HEK293 (cell line): ENCODE measurements around the gene RPS6KB2.

Source experiments
- CTCF ChIA-PET: fragments of 350-600 bp; formaldehyde crosslinking; extraction: SDS; loops from one replicate; lab custom pipeline; 2021; ENCODE audit warnings: antibody characterized with exemption; lab: Yijun Ruan, JAX
- POLR2A ChIA-PET: fragments of 300-600 bp; formaldehyde crosslinking; extraction: SDS; loops from one replicate; lab custom pipeline; 2020; ENCODE audit warnings: antibody characterized with exemption, inconsistent platforms; lab: Yijun Ruan, JAX
- H3K27ac ChIP-seq: fragments of 200-500 bp; sonication (Bioruptor generic); 2 replicates; pipeline ENCODE4 v1.5.1; 2014; ENCODE audit warnings: low read depth, low read length, control low read depth, inconsistent platforms; ENCODE audit errors: extremely low read depth
- H3K36me3 ChIP-seq, 2 experiments: fragments of 200-500 bp in 1 of 2; sonication (Bioruptor generic) in 1 of 2; 1 replicate in 1 of 2; 2 replicates in 1 of 2; pipeline ENCODE4 v1.5.1; 2014 to 2017; ENCODE audit warnings: inconsistent platforms in 2 of 2, low read length in 2 of 2; ENCODE audit not compliant: control insufficient read depth in 2 of 2, insufficient read depth in 1 of 2
- H3K4me1 ChIP-seq: fragments of 200-500 bp; sonication (Bioruptor generic); 2 replicates; pipeline ENCODE4 v1.5.1; 2014; ENCODE audit warnings: mild to moderate bottlenecking, low read length, inconsistent platforms; ENCODE audit not compliant: control insufficient read depth, insufficient read depth
- H3K4me3 ChIP-seq: 2 replicates; pipeline ENCODE4 v1.5.1; 2011; ENCODE audit warnings: low read depth, mild to moderate bottlenecking, control low read depth, low read length, moderate library complexity
- H3K9me3 ChIP-seq: fragments of 200-500 bp; sonication (Bioruptor generic); 2 replicates; pipeline ENCODE4 v1.5.1; 2014; ENCODE audit warnings: low read depth, low read length, inconsistent platforms; ENCODE audit not compliant: control insufficient read depth, insufficient read depth
- GLIS1 ChIP-seq: fragments of 450-650 bp; formaldehyde crosslinking; IDR thresholded peaks from 2 replicates; pipeline ENCODE4 v1.5.1; 2016; ENCODE audit warnings: missing biosample characterization, missing genetic modification characterization
- SCRT1 ChIP-seq: fragments of 450-650 bp; formaldehyde crosslinking; IDR thresholded peaks from 2 replicates; pipeline ENCODE4 v1.5.1; 2016; ENCODE audit warnings: missing biosample characterization, missing genetic modification characterization, borderline replicate concordance
- ZBTB1 ChIP-seq: fragments of 450-650 bp; formaldehyde crosslinking; IDR thresholded peaks from 2 replicates; pipeline ENCODE4 v1.5.1; 2016; ENCODE audit warnings: missing biosample characterization, missing genetic modification characterization
- ZBTB8A ChIP-seq: fragments of 450-650 bp; formaldehyde crosslinking; IDR thresholded peaks from 2 replicates; pipeline ENCODE4 v1.5.1; 2016; ENCODE audit warnings: missing biosample characterization, missing genetic modification characterization
- ZFP69B ChIP-seq: fragments of 450-650 bp; formaldehyde crosslinking; IDR thresholded peaks from 2 replicates; pipeline ENCODE4 v1.5.1; 2016; ENCODE audit warnings: missing biosample characterization, missing genetic modification characterization
- ZNF324 ChIP-seq: fragments of 450-650 bp; formaldehyde crosslinking; IDR thresholded peaks from 2 replicates; pipeline ENCODE4 v1.5.1; 2016; ENCODE audit warnings: missing biosample characterization, missing genetic modification characterization
- ZNF362 ChIP-seq: fragments of 450-650 bp; formaldehyde crosslinking; IDR thresholded peaks from 2 replicates; pipeline ENCODE4 v1.5.1; 2016; ENCODE audit warnings: missing biosample characterization, missing genetic modification characterization
- ZNF37A ChIP-seq: fragments of 450-650 bp; IDR thresholded peaks from 2 replicates; pipeline ENCODE4 v1.5.1; 2018; ENCODE audit warnings: missing biosample characterization, missing genetic modification characterization
- ZNF391 ChIP-seq: fragments of 450-650 bp; formaldehyde crosslinking; IDR thresholded peaks from 2 replicates; pipeline ENCODE4 v1.5.1; 2016; ENCODE audit warnings: low read depth, missing biosample characterization, missing genetic modification characterization, borderline replicate concordance
- ZNF423 ChIP-seq: fragments of 450-650 bp; formaldehyde crosslinking; IDR thresholded peaks from 2 replicates; pipeline ENCODE4 v1.5.1; 2016; ENCODE audit warnings: missing biosample characterization, missing genetic modification characterization
- ZNF426 ChIP-seq: fragments of 450-650 bp; formaldehyde crosslinking; IDR thresholded peaks from 2 replicates; pipeline ENCODE4 v1.5.1; 2017; ENCODE audit warnings: missing biosample characterization, missing genetic modification characterization, mild to moderate bottlenecking, inconsistent platforms, moderate library complexity
- ZNF510 ChIP-seq: fragments of 450-650 bp; formaldehyde crosslinking; IDR thresholded peaks from 2 replicates; pipeline ENCODE4 v1.5.1; 2018; ENCODE audit warnings: mild to moderate bottlenecking, missing genetic modification characterization, missing biosample characterization; ENCODE audit not compliant: insufficient replicate concordance
- ZNF76 ChIP-seq: fragments of 450-650 bp; formaldehyde crosslinking; IDR thresholded peaks from 2 replicates; pipeline ENCODE4; 2016; ENCODE audit warnings: low read depth, missing biosample characterization, missing genetic modification characterization, borderline replicate concordance
- ZNF768 ChIP-seq: fragments of 450-650 bp; formaldehyde crosslinking; IDR thresholded peaks from 2 replicates; pipeline ENCODE4 v1.5.1; 2018; ENCODE audit warnings: missing biosample characterization, mild to moderate bottlenecking, missing genetic modification characterization
- ZNF777 ChIP-seq: fragments of 450-650 bp; formaldehyde crosslinking; IDR thresholded peaks from 2 replicates; pipeline ENCODE4 v1.5.1; 2017; ENCODE audit warnings: missing biosample characterization, missing genetic modification characterization, borderline replicate concordance
- ZNF785 ChIP-seq: fragments of 450-650 bp; formaldehyde crosslinking; IDR thresholded peaks from 2 replicates; pipeline ENCODE4 v1.5.1; 2016; ENCODE audit warnings: missing biosample characterization, missing genetic modification characterization
- ZNF792 ChIP-seq: fragments of 450-650 bp; formaldehyde crosslinking; IDR thresholded peaks from 2 replicates; pipeline ENCODE4 v1.5.1; 2016; ENCODE audit warnings: missing biosample characterization, missing genetic modification characterization
- TF ChIP-seq, protein P1 (sequence below): fragments of 450-650 bp; formaldehyde crosslinking; IDR thresholded peaks from 2 replicates; pipeline ENCODE4 v1.5.1; 2017; ENCODE audit warnings: missing biosample characterization, missing genetic modification characterization
- TF ChIP-seq, protein P2 (sequence below): sonication (generic); formaldehyde crosslinking; IDR thresholded peaks from 2 replicates; pipeline ENCODE4 v1.8.1; 2022; ENCODE audit warnings: mild to moderate bottlenecking, moderate library complexity, missing genetic modification reagents
- TF ChIP-seq, protein P3 (sequence below): fragments of 450-650 bp; formaldehyde crosslinking; IDR thresholded peaks from 2 replicates; pipeline ENCODE4 v1.5.1; 2017; ENCODE audit warnings: missing biosample characterization, missing genetic modification characterization
- TF ChIP-seq, protein P4 (sequence below): fragments of 450-650 bp; formaldehyde crosslinking; IDR thresholded peaks from 2 replicates; pipeline ENCODE4 v1.5.1; 2016; ENCODE audit warnings: missing biosample characterization, missing genetic modification characterization
- TF ChIP-seq, protein P5 (sequence below): fragments of 450-650 bp; formaldehyde crosslinking; IDR thresholded peaks from 2 replicates; pipeline ENCODE4 v1.5.1; 2016; ENCODE audit warnings: missing biosample characterization, missing genetic modification characterization

RPS6KB2 gene

GRCh38 chr11:67410369-67410831 is 17.9 kb upstream of the RPS6KB2 start (continued):
- TF ChIP-seq, protein P1, sequence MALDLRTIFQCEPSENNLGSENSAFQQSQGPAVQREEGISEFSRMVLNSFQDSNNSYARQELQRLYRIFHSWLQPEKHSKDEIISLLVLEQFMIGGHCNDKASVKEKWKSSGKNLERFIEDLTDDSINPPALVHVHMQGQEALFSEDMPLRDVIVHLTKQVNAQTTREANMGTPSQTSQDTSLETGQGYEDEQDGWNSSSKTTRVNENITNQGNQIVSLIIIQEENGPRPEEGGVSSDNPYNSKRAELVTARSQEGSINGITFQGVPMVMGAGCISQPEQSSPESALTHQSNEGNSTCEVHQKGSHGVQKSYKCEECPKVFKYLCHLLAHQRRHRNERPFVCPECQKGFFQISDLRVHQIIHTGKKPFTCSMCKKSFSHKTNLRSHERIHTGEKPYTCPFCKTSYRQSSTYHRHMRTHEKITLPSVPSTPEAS (tag by site-specific recombination), result no peak
- TF ChIP-seq ZBTB1 (tag by site-specific recombination) (no peak), ZNF423 (tag by site-specific recombination) (no peak)
- TF ChIP-seq, protein P2, sequence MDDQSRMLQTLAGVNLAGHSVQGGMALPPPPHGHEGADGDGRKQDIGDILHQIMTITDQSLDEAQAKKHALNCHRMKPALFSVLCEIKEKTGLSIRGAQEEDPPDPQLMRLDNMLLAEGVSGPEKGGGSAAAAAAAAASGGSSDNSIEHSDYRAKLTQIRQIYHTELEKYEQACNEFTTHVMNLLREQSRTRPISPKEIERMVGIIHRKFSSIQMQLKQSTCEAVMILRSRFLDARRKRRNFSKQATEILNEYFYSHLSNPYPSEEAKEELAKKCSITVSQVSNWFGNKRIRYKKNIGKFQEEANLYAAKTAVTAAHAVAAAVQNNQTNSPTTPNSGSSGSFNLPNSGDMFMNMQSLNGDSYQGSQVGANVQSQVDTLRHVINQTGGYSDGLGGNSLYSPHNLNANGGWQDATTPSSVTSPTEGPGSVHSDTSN, result no peak
- TF ChIP-seq, protein P3, sequence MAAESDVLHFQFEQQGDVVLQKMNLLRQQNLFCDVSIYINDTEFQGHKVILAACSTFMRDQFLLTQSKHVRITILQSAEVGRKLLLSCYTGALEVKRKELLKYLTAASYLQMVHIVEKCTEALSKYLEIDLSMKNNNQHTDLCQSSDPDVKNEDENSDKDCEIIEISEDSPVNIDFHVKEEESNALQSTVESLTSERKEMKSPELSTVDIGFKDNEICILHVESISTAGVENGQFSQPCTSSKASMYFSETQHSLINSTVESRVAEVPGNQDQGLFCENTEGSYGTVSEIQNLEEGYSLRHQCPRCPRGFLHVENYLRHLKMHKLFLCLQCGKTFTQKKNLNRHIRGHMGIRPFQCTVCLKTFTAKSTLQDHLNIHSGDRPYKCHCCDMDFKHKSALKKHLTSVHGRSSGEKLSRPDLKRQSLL (tag by site-specific recombination), result no peak

DNA sequence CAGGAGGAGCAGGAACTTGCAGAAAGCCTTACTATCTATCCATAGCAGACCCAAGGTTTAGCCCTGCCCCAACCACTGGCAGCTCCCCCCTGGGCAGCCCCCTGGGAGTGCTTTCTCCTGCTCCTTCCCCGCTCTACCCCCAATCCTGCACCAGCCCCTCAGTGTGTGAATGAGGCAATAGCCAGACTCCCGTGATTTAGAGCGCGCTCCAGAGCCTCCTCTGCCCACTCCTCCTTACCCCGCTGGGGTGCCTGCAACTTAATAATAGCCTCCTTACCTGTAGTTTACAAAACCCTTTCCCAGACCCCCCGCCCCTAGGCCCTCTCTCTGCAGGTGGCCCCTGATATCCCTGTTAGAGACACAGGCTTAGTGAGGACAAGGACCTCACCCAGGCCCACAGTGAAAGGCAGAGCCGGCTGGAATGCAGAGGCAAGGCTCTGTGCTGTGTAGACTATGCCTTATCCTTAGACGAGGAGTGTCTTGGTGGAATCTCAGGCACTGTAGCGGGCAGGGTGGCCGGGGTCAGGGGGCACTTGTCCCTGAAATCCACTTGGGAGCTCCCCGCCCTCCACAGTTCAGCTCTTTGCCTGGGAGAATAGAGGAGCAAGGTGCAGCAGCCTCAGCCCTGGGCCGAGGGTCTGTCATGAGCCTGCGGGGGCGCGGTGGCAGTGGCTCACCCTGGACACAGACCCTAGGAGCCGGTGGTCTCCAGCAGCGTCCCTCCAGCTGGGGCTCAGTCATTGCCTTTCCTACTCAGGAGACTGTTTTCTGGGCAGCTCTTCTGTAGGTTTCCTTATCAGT is 17.1 kb upstream of the RPS6KB2 start:
- ChIA-PET POLR2A (interaction anchor here (0.6 to 1.7 kb wide), 2 partner anchors 9 to 10 kb away, joined by 3 to 6 read pairs; partner anchors contain the start of gene PPP1CA), CTCF (no interaction called here)
- Histone ChIP-seq H3K4me3 (no peak overlapping the region), H3K4me1 (no peaks in the 10 kb centered on the region), H3K9me3 (no peaks in the 10 kb centered on the region), H3K27ac (no peak overlapping the region), H3K36me3 (no peaks in the 10 kb centered on the region)
- TF ChIP-seq GLIS1 (tag by site-specific recombination) (peak; percentile 81), SCRT1 (tag by site-specific recombination) (no peak)

DNA sequence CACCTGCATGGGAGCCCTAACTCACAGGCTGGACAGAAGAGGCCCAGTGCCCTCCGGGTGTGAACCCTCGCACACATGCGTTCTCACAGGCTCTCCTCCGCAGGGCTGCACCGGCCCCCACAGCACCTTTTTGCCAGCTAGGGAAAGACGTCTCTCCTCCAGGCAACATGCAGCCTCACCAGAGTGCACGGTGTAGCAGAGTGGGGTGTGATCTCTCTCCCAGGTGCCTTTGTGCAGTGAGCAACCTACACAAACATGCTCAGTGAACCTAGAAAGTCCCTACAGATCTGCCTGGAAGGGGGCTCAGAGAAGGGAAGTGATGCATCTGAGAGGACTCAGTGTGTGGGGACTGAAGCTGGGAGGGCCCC is 16.5 kb upstream of the RPS6KB2 start:
- no peak for TF ChIP-seq ZNF76
- no peak for TF ChIP-seq ZBTB8A (tag by site-specific recombination)
- TF ChIP-seq ZNF426 (tag by site-specific recombination), result no peak
- no peak for TF ChIP-seq ZNF324 (tag by site-specific recombination)
- TF ChIP-seq ZNF391, result no peak
- TF ChIP-seq, protein P4, sequence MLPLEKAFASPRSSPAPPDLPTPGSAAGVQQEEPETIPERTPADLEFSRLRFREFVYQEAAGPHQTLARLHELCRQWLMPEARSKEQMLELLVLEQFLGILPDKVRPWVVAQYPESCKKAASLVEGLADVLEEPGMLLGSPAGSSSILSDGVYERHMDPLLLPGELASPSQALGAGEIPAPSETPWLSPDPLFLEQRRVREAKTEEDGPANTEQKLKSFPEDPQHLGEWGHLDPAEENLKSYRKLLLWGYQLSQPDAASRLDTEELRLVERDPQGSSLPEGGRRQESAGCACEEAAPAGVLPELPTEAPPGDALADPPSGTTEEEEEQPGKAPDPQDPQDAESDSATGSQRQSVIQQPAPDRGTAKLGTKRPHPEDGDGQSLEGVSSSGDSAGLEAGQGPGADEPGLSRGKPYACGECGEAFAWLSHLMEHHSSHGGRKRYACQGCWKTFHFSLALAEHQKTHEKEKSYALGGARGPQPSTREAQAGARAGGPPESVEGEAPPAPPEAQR, result no peak
- TF ChIP-seq ZNF792 (tag by site-specific recombination), result no peak
- no peak for TF ChIP-seq ZNF37A (tag by site-specific recombination)
- TF ChIP-seq, protein P1 (tag by site-specific recombination), result no peak
- TF ChIP-seq ZNF362 (tag by site-specific recombination), result no peak
- no peak for TF ChIP-seq ZNF785 (tag by site-specific recombination)
- no peak for TF ChIP-seq ZBTB1 (tag by site-specific recombination)
- no peak for TF ChIP-seq ZNF510 (tag by site-specific recombination)
- no peak for TF ChIP-seq ZNF777 (tag by site-specific recombination)
- TF ChIP-seq ZNF768 (tag by site-specific recombination), result no peak
- no peak for TF ChIP-seq ZFP69B (tag by site-specific recombination)
- TF ChIP-seq, protein P5, sequence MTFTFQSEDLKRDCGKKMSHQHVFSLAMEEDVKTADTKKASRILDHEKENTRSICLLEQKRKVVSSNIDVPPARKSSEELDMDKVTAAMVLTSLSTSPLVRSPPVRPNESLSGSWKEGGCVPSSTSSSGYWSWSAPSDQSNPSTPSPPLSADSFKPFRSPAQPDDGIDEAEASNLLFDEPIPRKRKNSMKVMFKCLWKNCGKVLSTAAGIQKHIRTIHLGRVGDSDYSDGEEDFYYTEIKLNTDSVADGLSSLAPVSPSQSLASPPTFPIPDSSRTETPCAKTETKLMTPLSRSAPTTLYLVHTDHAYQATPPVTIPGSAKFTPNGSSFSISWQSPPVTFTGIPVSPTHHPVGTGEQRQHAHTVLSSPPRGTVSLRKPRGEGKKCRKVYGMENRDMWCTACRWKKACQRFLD (tag by site-specific recombination), result no peak
- no peaks in the 10 kb centered on the region for H3K9me3 ChIP-seq
- H3K27ac ChIP-seq, result no peak overlapping the region
- ChIA-PET CTCF (interaction anchor here (0.6 to 1.5 kb wide), 3 partner anchors 8 to 43 kb away, joined by 3 to 7 read pairs (median 4); partner anchors contain the start of genes CABP4 and PPP1CA), POLR2A (interaction anchor here (1.7 kb wide), 1 partner anchor 11 kb away, joined by 6 read pairs; the partner anchor contains the start of gene PPP1CA)
- H3K4me1 ChIP-seq, result no peaks in the 10 kb centered on the region
- H3K4me3 ChIP-seq, result no peak overlapping the region
- H3K36me3 ChIP-seq, result no peaks in the 10 kb centered on the region
